ENCODE measurements around the gene FARP1. TPM values are rescaled to one million over a fixed set of nuclear protein-coding genes. Genes with fewer than 3 reads are reported as not detected.

FARP1 gene
- total and polyA plus RNA-seq, 2 of the 8 experiments (the other 6 are each of a cell fraction or from before 2014, with no cell fraction given), result 24.7 to 104 TPM

DNA sequence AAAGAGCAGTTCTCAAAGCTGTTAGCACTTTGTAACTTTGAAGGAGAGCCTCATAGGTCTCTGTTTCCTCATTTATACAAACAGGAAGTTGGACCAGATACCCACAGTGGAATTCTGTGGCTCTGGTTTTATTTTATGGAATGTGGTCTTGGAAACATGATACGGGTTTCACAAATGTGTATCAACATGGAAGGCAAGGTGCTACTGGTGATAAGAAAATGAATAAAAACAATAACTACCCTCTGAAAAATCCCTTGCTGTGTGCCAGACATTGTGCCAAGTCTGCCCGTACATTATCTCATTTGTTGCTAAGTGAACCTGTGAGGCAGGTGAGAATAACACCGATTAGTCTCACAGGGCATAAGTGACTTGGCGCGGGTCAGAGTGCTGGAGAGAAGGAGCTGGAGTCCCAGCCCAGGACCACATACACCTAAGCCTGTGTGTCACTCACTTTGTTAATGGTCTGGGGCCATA, 79.2 kb downstream of the FARP1 start:
- CTCF ChIA-PET (ENCODE audit: partially characterized antibody), result interaction anchor here (0.9 to 1.7 kb wide), 5 partner anchors 16 to 183 kb away, joined by 3 to 4 read pairs (median 3); no protein-coding TSS in a partner anchor
- TF ChIP-seq KDM4A (IDR thresholded peaks at IDR 0.05; ENCODE audit: low read depth, low read length, severe bottlenecking) (no peak), SP2 (IDR thresholded peaks at IDR 0.05; ENCODE audit: low read length) (no peak), PHF8 (conservative IDR thresholded peaks at IDR 0.05; ENCODE audit: low read depth, low read length) (no peak), BCL11A (IDR thresholded peaks at IDR 0.05; ENCODE audit: low read depth in 2 of 2, low read length in 2 of 2) (no peak), CTBP2 (IDR thresholded peaks at IDR 0.05; ENCODE audit: borderline replicate concordance, insufficient read depth, insufficient read length, low read length) (no peak), JUND (IDR thresholded peaks at IDR 0.05; ENCODE audit: low read length) (no peak), HDAC2 (IDR thresholded peaks at IDR 0.05; ENCODE audit: borderline replicate concordance in 1 of 2, low read depth in 2 of 2, low read length in 2 of 2) (no peak), CBX5 (IDR thresholded peaks at IDR 0.05; ENCODE audit: low read depth, low read length) (no peak), SIN3A (conservative IDR thresholded peaks at IDR 0.05 in 1 of 2, IDR thresholded peaks at IDR 0.05 in 1 of 2; ENCODE audit: low read depth in 1 of 2, low read length in 2 of 2) (no peak), SUZ12 (IDR thresholded peaks at IDR 0.05; ENCODE audit: low read length) (no peak), KDM1A (IDR thresholded peaks at IDR 0.05; ENCODE audit: borderline replicate concordance, low read length) (no peak), NRF1 (IDR thresholded peaks at IDR 0.05; ENCODE audit: low read depth, low read length) (no peak), SP1 (IDR thresholded peaks at IDR 0.05; ENCODE audit: low read depth, low read length) (no peak)

More for the DNA sequence above, 79.2 kb downstream of the FARP1 start:
- Histone ChIP-seq H2BK15ac (ENCODE audit: low read length) (no peak overlapping the region), H2AFZ (ENCODE audit: low read length) (no peak overlapping the region), H3K23me2 (ENCODE audit: low read depth, low read length) (no peaks in the 10 kb centered on the region), H2BK5ac (ENCODE audit: low read depth, low read length) (no peak overlapping the region), H3K9ac (replicated peaks in 1 of 4; ENCODE audit: extremely low read depth in 1 of 4, low read depth in 3 of 4, low read length in 3 of 4) (no peak overlapping the region), H2AK5ac (ENCODE audit: low read depth, low read length) (no peak overlapping the region), H4K8ac (ENCODE audit: extremely low read depth, insufficient read depth, low read length) (no peak overlapping the region), H4K91ac (replicated peaks; ENCODE audit: insufficient read length, low read length) (no peak overlapping the region), H2BK12ac (ENCODE audit: low read depth, low read length) (no peak overlapping the region), H3K27me3 (replicated peaks in 1 of 4; ENCODE audit: control insufficient read depth in 3 of 4, extremely low read depth in 1 of 4, insufficient read depth in 3 of 4, low read length in 3 of 4) (no peaks in the 10 kb centered on the region), H4K5ac (ENCODE audit: insufficient read length, low read depth, low read length) (no peak overlapping the region), H3K36me3 (ENCODE audit: control insufficient read depth in 2 of 4, insufficient read depth in 4 of 4, low read length in 3 of 4) (peaks cover 0 to 4% (median 0%) of the 10 kb centered on the region in 4 experiments; a peak in 1 of 8 replicates), H2BK20ac (ENCODE audit: low read length) (no peak overlapping the region), H3K4me3 (ENCODE audit: extremely low read depth in 1 of 4, insufficient read depth in 2 of 4, low read depth in 3 of 4, low read length in 4 of 4) (no peak overlapping the region), H3K56ac (replicated peaks; ENCODE audit: insufficient read length, low read depth, low read length) (no peak overlapping the region), H3K4me1 (replicated peaks in 1 of 4; ENCODE audit: control insufficient read depth in 3 of 4, insufficient read depth in 4 of 4, low read length in 3 of 4) (peaks cover 0 to 5% (median 0%) of the 10 kb centered on the region in 4 experiments; a peak in 1 of 7 replicates), H3K23ac (ENCODE audit: insufficient read length) (no peak overlapping the region), H4K20me1 (replicated peaks in 1 of 2; ENCODE audit: control insufficient read depth in 1 of 2, insufficient read depth in 2 of 2, low read length in 2 of 2) (peaks cover 2 to 3% of the 10 kb centered on the region in 2 experiments), H3K79me2 (ENCODE audit: control insufficient read depth in 1 of 2, insufficient read depth in 2 of 2, low read length in 2 of 2) (peaks cover 3 to 52% of the 10 kb centered on the region in 2 experiments; a peak in 3 of 4 replicates), H3K79me1 (ENCODE audit: low read depth, low read length) (peaks cover 5% of the 10 kb centered on the region; the same call in 1 of the 2 replicates), H3K18ac (ENCODE audit: extremely low read depth, low read length) (no peak overlapping the region), H3K14ac (ENCODE audit: insufficient read length) (no peak overlapping the region), H3K27ac (ENCODE audit: low read depth, low read length) (no peak overlapping the region), H3K9me3 (ENCODE audit: insufficient read depth in 2 of 2, low read depth in 1 of 2, low read length in 1 of 2) (no peaks in the 10 kb centered on the region), H2BK120ac (replicated peaks; ENCODE audit: low read depth, low read length) (no peak overlapping the region), H3K4me2 (ENCODE audit: insufficient read depth in 1 of 2, low read depth in 2 of 2, low read length in 2 of 2) (no peak overlapping the region), H3K4ac (replicated peaks; ENCODE audit: insufficient read length, low read depth, low read length) (no peak overlapping the region)
- no peak for DNase-seq (ENCODE audit: low read depth in 1 of 2, low spot score in 2 of 2)
- FAIRE-seq, result no peak
- WGBS, 2 experiments (ENCODE audit: extremely low coverage in 1 of 2, insufficient coverage in 1 of 2, insufficient read length in 1 of 2, insufficient replicate concordance in 2 of 2, low coverage in 1 of 2, low lambda C conversion rate in 2 of 2, missing lambda C conversion rate in 1 of 2), result 93% methylated on average over 5 of the region's 5 CpGs; no CpG with 5 or more reads in 1 of the 2 experiments
- POLR2A ChIA-PET (ENCODE audit: partially characterized antibody), result interaction anchor here (1.0 kb wide), 1 partner anchor 15 kb away, joined by 3 read pairs; no protein-coding TSS in a partner anchor

All from H1 (cell line).